Bronchial epithelial cell (primary cell): ENCODE data around the gene BRINP2. TPM values are rescaled to one million over a fixed set of nuclear protein-coding genes. Genes with fewer than 3 reads are reported as not detected.

ENCODE experiments used
- DNase-seq: peaks from one replicate; pipeline ENCODE4 v3.0.0-alpha.2; 2010; ENCODE audit warnings: low read depth
- FAIRE-seq: peaks from 2 replicates; lab custom pipeline; 2011; peaks lifted over from hg19 to GRCh38; lab: Jason Lieb, UNC
- H3K27me3 ChIP-seq: 2 replicates; pipeline ENCODE4 v1.5.1; 2011; ENCODE audit warnings: low read length; ENCODE audit not compliant: control insufficient read depth, insufficient read depth
- H3K36me3 ChIP-seq: 2 replicates; pipeline ENCODE4 v1.5.1; 2011; ENCODE audit warnings: low read length; ENCODE audit not compliant: control insufficient read depth, insufficient read depth
- H3K4me3 ChIP-seq: 2 replicates; pipeline ENCODE4 v1.5.1; 2011; ENCODE audit warnings: mild to moderate bottlenecking, low read depth, low read length, control low read depth
- CTCF ChIP-seq: IDR thresholded peaks from 2 replicates; pipeline ENCODE4 v1.5.1; 2011; ENCODE audit warnings: mild to moderate bottlenecking, moderate library complexity, low read length, control low read depth, inconsistent platforms; ENCODE audit not compliant: insufficient read depth, severe bottlenecking
- total RNA-seq: library from RNA; depleted of rRNA; stranded (reverse); fragments of >200 nt; gene quantifications from 2 replicates; pipeline ENCODE4 v1.2.1, GENCODE V29; 2014

BRINP2 gene
- total RNA-seq, 1 donor from 2014 or later = not detected

GRCh38 chr1:177230228-177231016 is 59.7 kb downstream of the BRINP2 start:
- Histone ChIP-seq H3K36me3 (no peaks in the 10 kb centered on the region), H3K27me3 (no peaks in the 10 kb centered on the region), H3K4me3 (no peak overlapping the region)
- TF ChIP-seq CTCF = no peak
- DNase-seq (no peak), FAIRE-seq (no peak)

- FAIRE-seq (no peak), DNase-seq (no peak)
- no peaks in the 10 kb centered on the region for H3K27me3 ChIP-seq
- TF ChIP-seq CTCF = no peak
- H3K4me3 ChIP-seq = no peak overlapping the region
- no peaks in the 10 kb centered on the region for H3K36me3 ChIP-seq
Measured at GRCh38 chr1:177235350-177235749, 64.6 kb downstream of the BRINP2 start.

- H3K4me3 ChIP-seq = no peak overlapping the region
- TF ChIP-seq CTCF = no peak
- H3K27me3 ChIP-seq = no peaks in the 10 kb centered on the region
- DNase-seq (no peak), FAIRE-seq (no peak)
- H3K36me3 ChIP-seq = no peaks in the 10 kb centered on the region
Measured at GRCh38 chr1:177236962-177237361, 66.2 kb downstream of the BRINP2 start.

- Histone ChIP-seq H3K4me3 (no peak overlapping the region), H3K27me3 (no peaks in the 10 kb centered on the region), H3K36me3 (no peaks in the 10 kb centered on the region)
- DNase-seq (no peak), FAIRE-seq (no peak)
- no peak for TF ChIP-seq CTCF
Measured at GRCh38 chr1:177238967-177239366, 68.2 kb downstream of the BRINP2 start.

- DNase-seq (peak; percentile 49), FAIRE-seq (no peak)
- TF ChIP-seq CTCF = no peak
- no peak overlapping the region for H3K4me3 ChIP-seq
- H3K27me3 ChIP-seq = no peaks in the 10 kb centered on the region
- no peaks in the 10 kb centered on the region for H3K36me3 ChIP-seq
Measured at GRCh38 chr1:177239792-177240191, 69.0 kb downstream of the BRINP2 start.

GRCh38 chr1:177243773-177244172 is 73.0 kb downstream of the BRINP2 start:
- Histone ChIP-seq H3K4me3 (no peak overlapping the region), H3K36me3 (no peaks in the 10 kb centered on the region), H3K27me3 (no peaks in the 10 kb centered on the region)
- DNase-seq (no peak), FAIRE-seq (no peak)
- no peak for TF ChIP-seq CTCF
